ENCODE measurements around the gene SCAF1. TPM values are rescaled to one million over a fixed set of nuclear protein-coding genes. Genes with fewer than 3 reads are reported as not detected.
A peak's percentile ranks its signal among the peaks of the same experiment; 100 is the strongest.

SCAF1 gene
- total RNA-seq, 1 experiment from 2014 or later: 129 TPM

DNA sequence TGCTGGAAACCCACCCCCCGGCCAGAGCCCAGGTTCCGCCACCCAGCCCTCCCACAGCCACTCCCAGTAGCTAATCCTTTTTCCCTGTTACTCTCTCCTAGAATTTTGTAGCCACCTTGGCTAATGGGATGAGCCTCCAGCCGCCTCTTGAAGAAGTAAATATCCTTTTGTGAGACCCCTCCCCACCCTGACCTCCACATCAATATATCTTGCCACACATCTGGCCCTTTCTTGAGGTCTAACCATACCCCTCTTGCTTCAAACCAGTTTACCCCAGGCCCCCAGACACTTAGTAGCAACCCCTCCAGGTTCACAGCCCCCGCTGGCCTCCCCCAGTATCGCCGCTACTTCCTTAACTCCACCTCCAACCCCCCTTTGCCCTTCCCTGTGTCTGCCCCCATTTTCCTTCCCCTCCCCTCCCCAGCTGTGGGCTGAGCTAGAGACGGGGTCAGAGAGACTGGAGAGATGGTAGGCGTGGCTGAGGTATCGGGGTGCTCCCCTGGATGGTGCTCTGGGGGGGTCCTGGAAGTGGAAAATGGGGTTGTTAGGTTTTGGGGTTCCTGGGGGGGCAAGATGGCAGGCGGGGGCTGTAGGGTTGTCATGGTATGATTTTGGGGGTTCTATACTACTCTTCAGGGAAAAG lies 37.9 kb downstream of the SCAF1 start:
- intact Hi-C loops (cut with micrococcal nuclease; ENCODE audit: unreplicated experiment): loop anchor here (5.0 kb wide), 1 partner anchor 108 kb away; no protein-coding TSS in a partner anchor
- H3K4me1 Mint-ChIP-seq (ENCODE audit: low read depth, unreplicated experiment): peaks cover 19% of the 10 kb centered on the region

DNA sequence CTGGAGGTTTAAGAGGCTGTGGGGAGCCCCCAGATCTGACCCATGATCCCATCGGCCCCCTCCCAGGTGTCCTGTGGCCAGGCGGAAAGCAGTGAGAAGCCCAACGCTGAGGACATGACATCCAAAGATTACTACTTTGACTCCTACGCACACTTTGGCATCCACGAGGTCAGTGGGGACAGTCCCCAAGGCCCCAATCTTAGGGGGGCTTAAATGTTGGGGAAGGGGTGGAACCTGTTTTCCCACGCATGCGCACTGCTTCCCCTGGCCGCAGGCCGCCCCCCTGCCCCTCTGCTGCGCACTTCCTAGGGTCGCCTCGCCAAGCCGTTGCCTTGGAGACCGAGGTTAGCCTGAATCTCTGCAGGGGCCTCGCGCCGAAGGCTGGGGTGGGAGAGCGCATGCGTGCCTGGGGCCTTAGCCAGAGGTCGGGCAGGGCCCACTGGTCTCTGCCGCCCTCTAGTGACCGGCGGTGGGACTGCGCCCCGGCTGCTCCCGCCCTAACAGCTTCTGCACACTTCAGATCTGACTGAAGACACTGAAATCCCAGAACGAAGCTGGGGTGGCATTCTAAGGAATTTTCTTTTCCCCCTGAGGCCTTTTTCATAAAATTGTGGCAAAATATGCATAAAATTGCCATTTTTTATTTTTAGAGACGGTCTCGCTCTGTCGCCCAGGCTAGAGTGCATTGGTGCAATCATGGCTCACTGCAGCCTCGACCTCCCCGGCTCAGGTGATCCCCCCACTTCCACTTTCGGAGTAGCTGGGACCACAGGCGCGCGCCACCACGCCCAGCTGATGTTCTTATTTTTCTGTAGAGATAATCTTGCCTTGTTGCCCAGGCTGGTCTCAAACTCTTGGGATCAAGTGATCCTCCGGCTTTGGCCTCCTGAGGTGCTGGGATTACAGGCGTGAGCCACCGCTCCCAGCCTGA lies 38.7 kb downstream of the SCAF1 start:
- intact Hi-C loops (cut with micrococcal nuclease; ENCODE audit: unreplicated experiment): loop anchor here (5.0 kb wide), 1 partner anchor 108 kb away; no protein-coding TSS in a partner anchor
- no peaks in the 10 kb centered on the region for H3K27me3 Mint-ChIP-seq (ENCODE audit: unreplicated experiment)
- TF ChIP-seq, protein P1, sequence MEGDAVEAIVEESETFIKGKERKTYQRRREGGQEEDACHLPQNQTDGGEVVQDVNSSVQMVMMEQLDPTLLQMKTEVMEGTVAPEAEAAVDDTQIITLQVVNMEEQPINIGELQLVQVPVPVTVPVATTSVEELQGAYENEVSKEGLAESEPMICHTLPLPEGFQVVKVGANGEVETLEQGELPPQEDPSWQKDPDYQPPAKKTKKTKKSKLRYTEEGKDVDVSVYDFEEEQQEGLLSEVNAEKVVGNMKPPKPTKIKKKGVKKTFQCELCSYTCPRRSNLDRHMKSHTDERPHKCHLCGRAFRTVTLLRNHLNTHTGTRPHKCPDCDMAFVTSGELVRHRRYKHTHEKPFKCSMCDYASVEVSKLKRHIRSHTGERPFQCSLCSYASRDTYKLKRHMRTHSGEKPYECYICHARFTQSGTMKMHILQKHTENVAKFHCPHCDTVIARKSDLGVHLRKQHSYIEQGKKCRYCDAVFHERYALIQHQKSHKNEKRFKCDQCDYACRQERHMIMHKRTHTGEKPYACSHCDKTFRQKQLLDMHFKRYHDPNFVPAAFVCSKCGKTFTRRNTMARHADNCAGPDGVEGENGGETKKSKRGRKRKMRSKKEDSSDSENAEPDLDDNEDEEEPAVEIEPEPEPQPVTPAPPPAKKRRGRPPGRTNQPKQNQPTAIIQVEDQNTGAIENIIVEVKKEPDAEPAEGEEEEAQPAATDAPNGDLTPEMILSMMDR (IDR thresholded peaks at IDR 0.05; ENCODE audit: unreplicated experiment): peak; percentile 96
- H3K27ac Mint-ChIP-seq (ENCODE audit: unreplicated experiment): peak overlapping the region; percentile 42
- DNase-seq: peak; percentile 97
- H3K9me3 Mint-ChIP-seq (ENCODE audit: low read depth, unreplicated experiment): no peaks in the 10 kb centered on the region
- CTCF ChIA-PET: interaction anchor here (0.5 to 1.0 kb wide), 6 partner anchors 17 to 230 kb away, joined by 3 to 5 read pairs (median 4); partner anchors contain the start of genes NOSIP, RRAS and SCAF1
- peak overlapping the region; percentile 89 for H3K4me3 Mint-ChIP-seq (ENCODE audit: low read depth, unreplicated experiment)
- H3K36me3 Mint-ChIP-seq (ENCODE audit: insufficient read depth, unreplicated experiment): peaks cover 92% of the 10 kb centered on the region
- H3K4me1 Mint-ChIP-seq (ENCODE audit: low read depth, unreplicated experiment): peaks cover 19% of the 10 kb centered on the region
- BruUV-seq (replicated peaks): no TSS peak

More for the DNA sequence above, 37.9 kb downstream of the SCAF1 start:
- no peaks in the 10 kb centered on the region for H3K27me3 Mint-ChIP-seq (ENCODE audit: unreplicated experiment)
- no peaks in the 10 kb centered on the region for H3K9me3 Mint-ChIP-seq (ENCODE audit: low read depth, unreplicated experiment)
- no peak for DNase-seq
- CTCF ChIA-PET: interaction anchor here (0.6 to 0.9 kb wide), 2 partner anchors 87 to 102 kb away, joined by 3 read pairs; no protein-coding TSS in a partner anchor
- TF ChIP-seq, protein P1 (IDR thresholded peaks at IDR 0.05; ENCODE audit: unreplicated experiment): no peak
- H3K4me3 Mint-ChIP-seq (ENCODE audit: low read depth, unreplicated experiment): peak overlapping the region; percentile 89
- H3K27ac Mint-ChIP-seq (ENCODE audit: unreplicated experiment): peak overlapping the region; percentile 42
- no TSS peak for BruUV-seq (replicated peaks)
- H3K36me3 Mint-ChIP-seq (ENCODE audit: insufficient read depth, unreplicated experiment): peaks cover 89% of the 10 kb centered on the region

DNA sequence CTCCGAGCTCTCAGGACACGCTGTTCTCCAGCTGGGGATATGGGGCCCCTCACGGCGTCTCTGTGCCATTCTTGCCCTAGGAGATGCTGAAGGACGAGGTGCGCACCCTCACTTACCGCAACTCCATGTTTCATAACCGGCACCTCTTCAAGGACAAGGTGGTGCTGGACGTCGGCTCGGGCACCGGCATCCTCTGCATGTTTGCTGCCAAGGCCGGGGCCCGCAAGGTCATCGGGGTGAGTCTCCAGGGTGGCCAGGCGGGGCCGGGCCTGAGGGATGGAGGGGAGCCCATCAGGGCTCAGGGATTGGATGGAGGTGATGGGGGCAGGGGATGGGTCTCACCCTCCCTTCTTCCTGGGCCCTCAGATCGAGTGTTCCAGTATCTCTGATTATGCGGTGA lies 39.8 kb downstream of the SCAF1 start:
- no peak overlapping the region for H3K27ac Mint-ChIP-seq (ENCODE audit: unreplicated experiment)
- no TSS peak for BruUV-seq (replicated peaks)
- intact Hi-C loops (cut with micrococcal nuclease; ENCODE audit: unreplicated experiment): loop anchor here (5.0 kb wide), 1 partner anchor 110 kb away; no protein-coding TSS in a partner anchor

DNA sequence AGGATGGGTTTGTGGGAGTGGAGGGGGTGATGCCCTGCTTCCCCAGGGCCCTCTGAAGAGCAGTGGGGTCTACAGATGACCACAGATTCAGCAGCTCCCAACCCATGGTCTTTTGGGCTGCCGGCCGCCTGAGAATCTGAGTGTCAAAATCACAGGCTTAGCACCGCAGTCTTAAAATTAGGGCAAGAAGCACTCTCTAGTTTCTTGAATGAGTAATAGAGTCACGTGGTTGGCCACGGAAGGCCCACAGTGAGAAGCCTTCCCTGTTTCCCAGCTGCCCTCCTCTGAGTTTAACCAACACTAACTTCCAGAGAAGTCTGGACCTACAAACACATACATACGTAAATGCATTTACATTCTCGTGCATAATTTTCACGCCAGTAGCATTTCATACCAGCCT lies 40.3 kb downstream of the SCAF1 start:
- Mint-ChIP-seq H3K9me3 (ENCODE audit: low read depth, unreplicated experiment) (no peaks in the 10 kb centered on the region), H3K36me3 (ENCODE audit: insufficient read depth, unreplicated experiment) (peaks cover 89% of the 10 kb centered on the region), H3K4me3 (ENCODE audit: low read depth, unreplicated experiment) (no peak overlapping the region), H3K27me3 (ENCODE audit: unreplicated experiment) (no peaks in the 10 kb centered on the region), H3K27ac (ENCODE audit: unreplicated experiment) (no peak overlapping the region), H3K4me1 (ENCODE audit: low read depth, unreplicated experiment) (peaks cover 19% of the 10 kb centered on the region)
- TF ChIP-seq, protein P1 (IDR thresholded peaks at IDR 0.05; ENCODE audit: unreplicated experiment): no peak
- intact Hi-C loops (cut with micrococcal nuclease; ENCODE audit: unreplicated experiment): loop anchor here (5.0 kb wide), 1 partner anchor 110 kb away; no protein-coding TSS in a partner anchor
- no TSS peak for BruUV-seq (replicated peaks)
- DNase-seq: no peak
- CTCF ChIA-PET: no interaction called here

More for the DNA sequence above, 39.8 kb downstream of the SCAF1 start:
- Mint-ChIP-seq H3K4me3 (ENCODE audit: low read depth, unreplicated experiment) (no peak overlapping the region), H3K36me3 (ENCODE audit: insufficient read depth, unreplicated experiment) (peaks cover 89% of the 10 kb centered on the region), H3K4me1 (ENCODE audit: low read depth, unreplicated experiment) (peaks cover 19% of the 10 kb centered on the region), H3K27me3 (ENCODE audit: unreplicated experiment) (no peaks in the 10 kb centered on the region), H3K9me3 (ENCODE audit: low read depth, unreplicated experiment) (no peaks in the 10 kb centered on the region)
- TF ChIP-seq, protein P1 (IDR thresholded peaks at IDR 0.05; ENCODE audit: unreplicated experiment): no peak
- CTCF ChIA-PET: no interaction called here
- no peak for DNase-seq

Data from Calu3 (cell line).